Measurements from ENCODE around the gene ATP6AP2.

Gene ATP6AP2

DNA sequence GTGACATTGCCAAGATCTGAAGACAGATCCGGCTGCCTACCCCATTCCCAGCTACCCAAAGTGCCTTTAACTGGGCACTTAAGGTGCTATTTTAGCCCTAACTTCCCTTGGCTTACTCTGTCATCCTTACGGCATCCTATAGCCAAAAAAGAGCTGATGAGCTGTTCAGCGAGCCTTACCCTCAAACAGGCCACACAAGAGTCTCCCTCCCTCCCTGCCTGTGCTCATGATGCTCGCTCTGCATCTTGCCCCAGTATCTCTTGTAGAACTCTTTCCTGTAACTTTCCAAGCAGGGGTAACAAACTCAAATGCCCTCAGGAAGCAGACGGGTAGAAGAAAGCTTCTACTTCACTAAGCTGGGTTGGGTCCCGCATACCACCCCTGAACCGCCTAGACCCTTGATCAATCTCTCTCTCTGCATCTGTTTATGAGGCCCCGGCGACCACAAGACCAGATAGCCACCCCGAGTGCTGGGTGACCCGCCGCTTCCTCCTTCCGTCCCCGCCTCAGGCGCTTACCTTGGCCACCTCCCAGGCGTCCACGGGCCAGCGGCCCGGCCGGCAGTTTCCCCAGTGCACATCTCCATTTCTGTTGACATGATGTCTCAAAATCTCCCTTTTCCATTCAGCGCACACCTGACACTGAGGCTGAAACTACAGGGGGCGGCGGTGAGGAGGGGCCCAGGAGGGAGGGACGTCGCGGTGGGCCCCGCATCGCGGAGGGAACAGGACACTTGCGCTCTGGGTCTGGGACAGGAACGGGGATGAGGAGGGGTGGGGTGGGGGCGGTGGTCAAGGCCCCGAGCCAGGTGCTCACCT is 65.9 kb downstream of the ATP6AP2 start:
- WGBS, 2 donors (ENCODE audit: extremely low coverage in 2 of 2, insufficient read length in 2 of 2, insufficient replicate concordance in 1 of 2), result no CpG with 5 or more reads among the region's 33 CpGs
- Histone ChIP-seq H3K4me2 (ENCODE audit: insufficient read depth, low read length, poor library complexity, severe bottlenecking) (peak overlapping the region; percentile 54), H3K9me3 (replicated peaks in 1 of 2; ENCODE audit: control insufficient read depth in 2 of 2, insufficient read depth in 1 of 2, low read depth in 1 of 2, low read length in 2 of 2) (no peaks in the 10 kb centered on the region), H3K27me3 (ENCODE audit: control insufficient read depth in 3 of 3, insufficient read depth in 3 of 3, low read depth in 1 of 3, low read length in 3 of 3) (no peaks in the 10 kb centered on the region), H3K18ac (ENCODE audit: low read length) (peak overlapping the region; percentile 38), H3K4me1 (ENCODE audit: control insufficient read depth in 2 of 2, insufficient read depth in 1 of 2, low read depth in 1 of 2, low read length in 2 of 2) (peaks cover 0 to 3% of the 10 kb centered on the region in 2 donors), H2BK12ac (ENCODE audit: low read length) (no peak overlapping the region), H3K14ac (ENCODE audit: low read length) (no peak overlapping the region), H3K36me3 (replicated peaks in 1 of 2; ENCODE audit: control insufficient read depth in 2 of 2, insufficient read depth in 2 of 2, low read length in 2 of 2) (peaks cover 0 to 24% of the 10 kb centered on the region in 2 donors), H3K4ac (ENCODE audit: low read length) (no peak overlapping the region), H2AK5ac (ENCODE audit: low read depth, low read length) (no peak overlapping the region), H4K91ac (ENCODE audit: low read depth, low read length, poor library complexity) (no peak overlapping the region), H2BK5ac (ENCODE audit: low read length) (no peak overlapping the region), H3K9ac (ENCODE audit: low read depth, low read length, poor library complexity) (peak overlapping the region; percentile 60), H4K8ac (ENCODE audit: low read depth, low read length) (no peak overlapping the region), H2BK120ac (ENCODE audit: low read depth, low read length) (no peak overlapping the region), H2BK15ac (ENCODE audit: low read length) (no peak overlapping the region), H3K79me1 (ENCODE audit: low read depth, low read length) (peaks cover 3% of the 10 kb centered on the region), H3K27ac (replicated peaks; ENCODE audit: low read length) (no peak overlapping the region), H3K23ac (ENCODE audit: low read depth, low read length, poor library complexity) (no peak overlapping the region), H2AFZ (ENCODE audit: low read length) (peak overlapping the region; percentile 93), H3K4me3 (ENCODE audit: low read length in 2 of 2) (peak overlapping the region; percentile 74 to 94)
- DNase-seq (ENCODE audit: low spot score), result peak; percentile 15

DNA sequence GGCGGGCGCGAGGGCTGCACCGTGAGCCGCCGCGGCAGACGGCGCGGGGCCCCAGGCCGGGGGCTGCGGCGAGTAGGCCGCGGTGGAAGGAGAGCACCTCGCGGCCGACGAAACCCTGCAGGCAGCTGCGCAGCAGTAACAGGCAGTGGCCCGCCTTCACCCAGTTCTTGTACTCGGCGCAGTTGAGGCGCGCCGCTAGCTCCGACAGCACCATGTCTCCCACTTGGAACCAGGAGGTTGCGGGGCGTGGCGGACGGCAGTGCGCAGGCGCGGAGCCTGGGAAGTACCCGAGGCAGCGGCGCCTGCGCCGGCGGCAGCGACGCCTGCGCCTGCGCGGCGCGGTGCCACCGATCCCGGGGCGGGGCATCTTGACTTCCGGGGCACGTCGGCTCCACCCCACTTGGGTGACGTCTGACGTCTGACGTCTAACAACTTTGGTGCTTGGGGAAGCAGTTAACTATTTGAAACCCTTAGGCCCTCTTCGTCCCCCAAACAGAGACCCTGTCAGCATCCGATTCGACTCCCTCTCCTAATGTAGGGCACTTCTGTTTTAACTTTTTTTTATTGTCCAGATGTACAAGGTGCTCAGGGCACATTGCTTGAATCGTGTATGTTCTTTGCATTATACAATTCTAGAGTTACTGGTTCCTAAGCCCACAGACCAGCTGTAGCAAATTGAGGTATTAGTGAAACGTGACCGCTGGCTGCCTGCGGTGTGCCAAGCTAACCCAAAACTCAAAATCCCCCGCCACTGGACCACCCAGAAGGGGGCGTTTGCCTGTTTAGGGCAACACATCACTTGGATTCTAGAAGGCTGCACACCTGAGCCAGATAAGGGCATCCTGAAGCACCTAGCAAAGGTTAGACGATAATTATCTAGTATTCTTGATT is 66.8 kb downstream of the ATP6AP2 start, which contains the start of gene CXorf38:
Gene CXorf38 (minus strand): TSS at position 255 of the 891 bp plus-strand sequence. CDS start 41 bp downstream, at position 214.
- Histone ChIP-seq H3K4me1 (ENCODE audit: control insufficient read depth in 2 of 2, insufficient read depth in 1 of 2, low read depth in 1 of 2, low read length in 2 of 2) (peaks cover 0 to 3% of the 10 kb centered on the region in 2 donors), H2AFZ (ENCODE audit: low read length) (peak within 1 kb of the TSS; percentile 93), H2BK120ac (ENCODE audit: low read depth, low read length) (no peak within 1 kb of the TSS), H3K9me3 (replicated peaks in 1 of 2; ENCODE audit: control insufficient read depth in 2 of 2, insufficient read depth in 1 of 2, low read depth in 1 of 2, low read length in 2 of 2) (no peaks in the 10 kb centered on the region), H2BK12ac (ENCODE audit: low read length) (no peak within 1 kb of the TSS), H4K8ac (ENCODE audit: low read depth, low read length) (no peak within 1 kb of the TSS), H3K4me2 (ENCODE audit: insufficient read depth, low read length, poor library complexity, severe bottlenecking) (peak within 1 kb of the TSS; percentile 54), H3K9ac (ENCODE audit: low read depth, low read length, poor library complexity) (peak within 1 kb of the TSS; percentile 60), H2AK5ac (ENCODE audit: low read depth, low read length) (no peak within 1 kb of the TSS), H2BK15ac (ENCODE audit: low read length) (no peak within 1 kb of the TSS), H3K4ac (ENCODE audit: low read length) (no peak within 1 kb of the TSS), H3K14ac (ENCODE audit: low read length) (no peak within 1 kb of the TSS), H2BK5ac (ENCODE audit: low read length) (no peak within 1 kb of the TSS), H3K79me1 (ENCODE audit: low read depth, low read length) (peaks cover 3% of the 10 kb centered on the region), H3K36me3 (replicated peaks in 1 of 2; ENCODE audit: control insufficient read depth in 2 of 2, insufficient read depth in 2 of 2, low read length in 2 of 2) (peaks cover 0 to 31% of the 10 kb centered on the region in 2 donors), H3K23ac (ENCODE audit: low read depth, low read length, poor library complexity) (no peak within 1 kb of the TSS), H4K91ac (ENCODE audit: low read depth, low read length, poor library complexity) (no peak within 1 kb of the TSS), H3K18ac (ENCODE audit: low read length) (peak within 1 kb of the TSS; percentile 85), H3K27ac (replicated peaks; ENCODE audit: low read length) (peak within 1 kb of the TSS; percentile 42), H3K27me3 (ENCODE audit: control insufficient read depth in 3 of 3, insufficient read depth in 3 of 3, low read depth in 1 of 3, low read length in 3 of 3) (no peaks in the 10 kb centered on the region), H3K4me3 (ENCODE audit: low read length in 2 of 2) (peak within 1 kb of the TSS; percentile 74 to 94)
- no CpG with 5 or more reads among the region's 66 CpGs for WGBS, 2 donors (ENCODE audit: extremely low coverage in 2 of 2, insufficient read length in 2 of 2, insufficient replicate concordance in 1 of 2)
- DNase-seq (ENCODE audit: low spot score), result peak; percentile 84

DNA sequence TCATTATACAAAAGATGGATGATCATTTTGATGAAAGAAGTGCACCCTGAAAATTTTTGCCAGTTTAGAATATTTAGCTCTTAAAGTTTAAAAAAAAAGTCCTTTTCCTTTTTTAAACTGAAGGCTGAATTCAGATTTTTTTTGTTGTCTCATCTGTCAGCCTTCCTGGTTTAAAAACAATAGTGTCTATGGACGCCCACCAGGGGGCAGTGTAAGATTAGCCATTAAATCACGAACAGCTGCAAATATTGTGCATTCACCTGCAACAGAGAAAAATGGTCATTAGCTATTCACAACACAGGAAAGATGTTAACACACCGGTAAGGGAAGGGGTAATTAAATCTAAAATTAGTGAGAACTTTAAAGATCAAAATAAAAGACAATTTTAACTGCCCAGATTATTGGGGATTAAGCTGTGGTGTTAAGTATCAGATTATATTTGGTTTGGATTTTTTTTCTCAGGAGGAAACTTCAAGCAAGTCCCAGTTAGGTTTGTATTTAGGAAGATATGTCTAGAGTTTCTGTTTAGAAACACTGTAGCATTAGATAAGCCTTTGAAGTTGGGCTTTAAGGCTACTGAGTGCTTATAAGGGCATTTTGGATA is 71.0 kb downstream of the ATP6AP2 start:
- H3K79me1 ChIP-seq (ENCODE audit: low read depth, low read length), result no peaks in the 10 kb centered on the region
- H4K91ac ChIP-seq (ENCODE audit: low read depth, low read length, poor library complexity), result no peak overlapping the region
- no peak overlapping the region for H3K4me2 ChIP-seq (ENCODE audit: insufficient read depth, low read length, poor library complexity, severe bottlenecking)
- H3K4me3 ChIP-seq (ENCODE audit: low read length in 2 of 2), result no peak overlapping the region
- H2AK5ac ChIP-seq (ENCODE audit: low read depth, low read length), result no peak overlapping the region
- H4K8ac ChIP-seq (ENCODE audit: low read depth, low read length), result no peak overlapping the region
- H3K4me1 ChIP-seq (ENCODE audit: control insufficient read depth in 2 of 2, insufficient read depth in 1 of 2, low read depth in 1 of 2, low read length in 2 of 2), result no peaks in the 10 kb centered on the region
- H2BK12ac ChIP-seq (ENCODE audit: low read length), result no peak overlapping the region
- H3K14ac ChIP-seq (ENCODE audit: low read length), result no peak overlapping the region
- H2BK15ac ChIP-seq (ENCODE audit: low read length), result no peak overlapping the region
- no peak overlapping the region for H3K23ac ChIP-seq (ENCODE audit: low read depth, low read length, poor library complexity)
- no peak overlapping the region for H3K4ac ChIP-seq (ENCODE audit: low read length)
- peak; percentile 38 for DNase-seq (ENCODE audit: low spot score)
- peaks cover 4 to 51% of the 10 kb centered on the region in 2 donors for H3K36me3 ChIP-seq (replicated peaks in 1 of 2; ENCODE audit: control insufficient read depth in 2 of 2, insufficient read depth in 2 of 2, low read length in 2 of 2)
- no peaks in the 10 kb centered on the region for H3K9me3 ChIP-seq (replicated peaks in 1 of 2; ENCODE audit: control insufficient read depth in 2 of 2, insufficient read depth in 1 of 2, low read depth in 1 of 2, low read length in 2 of 2)
- no peaks in the 10 kb centered on the region for H3K27me3 ChIP-seq (ENCODE audit: control insufficient read depth in 3 of 3, insufficient read depth in 3 of 3, low read depth in 1 of 3, low read length in 3 of 3)
- no peak overlapping the region for H3K18ac ChIP-seq (ENCODE audit: low read length)
- H2BK5ac ChIP-seq (ENCODE audit: low read length), result no peak overlapping the region
- no peak overlapping the region for H2AFZ ChIP-seq (ENCODE audit: low read length)
- H3K9ac ChIP-seq (ENCODE audit: low read depth, low read length, poor library complexity), result no peak overlapping the region
- no peak overlapping the region for H2BK120ac ChIP-seq (ENCODE audit: low read depth, low read length)
- WGBS, 2 donors (ENCODE audit: extremely low coverage in 2 of 2, insufficient read length in 2 of 2, insufficient replicate concordance in 1 of 2), result no CpG with 5 or more reads among the region's 3 CpGs
- H3K27ac ChIP-seq (replicated peaks; ENCODE audit: low read length), result no peak overlapping the region

Data from neuronal stem cell (in vitro differentiated cells).